ENCODE data around the gene CACNA2D3.

Gene CACNA2D3

GRCh38 chr3:54773271-54773670 lies 650.9 kb downstream of the CACNA2D3 start:
- no peak for DNase-seq

DNA sequence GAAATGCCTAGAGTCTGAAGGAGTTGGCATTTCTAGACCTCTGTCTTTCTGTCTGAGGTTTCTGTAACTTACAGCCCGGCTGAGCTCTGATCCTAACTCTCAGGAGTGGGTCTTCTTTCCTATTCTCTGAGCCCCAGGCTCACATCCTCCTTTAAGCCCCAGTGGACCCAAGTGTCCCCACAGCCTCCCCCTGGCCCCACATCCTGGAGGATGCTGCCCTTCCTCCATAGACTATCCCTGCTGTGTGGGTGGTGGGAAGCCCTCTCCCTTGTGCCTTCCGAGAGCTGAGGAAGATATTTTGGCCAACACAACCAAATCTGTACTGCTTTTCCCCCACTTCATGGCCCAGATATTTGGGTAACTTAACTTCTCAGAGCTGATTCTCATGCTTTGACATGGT lies 654.2 kb downstream of the CACNA2D3 start:
- no peak for DNase-seq

GRCh38 chr3:54777141-54777540 lies 654.8 kb downstream of the CACNA2D3 start:
- no peak for DNase-seq

GRCh38 chr3:54780336-54780735 lies 658.0 kb downstream of the CACNA2D3 start:
- DNase-seq = no peak

- no peak for DNase-seq
Measured at GRCh38 chr3:54781728-54782127, 659.4 kb downstream of the CACNA2D3 start.

DNA sequence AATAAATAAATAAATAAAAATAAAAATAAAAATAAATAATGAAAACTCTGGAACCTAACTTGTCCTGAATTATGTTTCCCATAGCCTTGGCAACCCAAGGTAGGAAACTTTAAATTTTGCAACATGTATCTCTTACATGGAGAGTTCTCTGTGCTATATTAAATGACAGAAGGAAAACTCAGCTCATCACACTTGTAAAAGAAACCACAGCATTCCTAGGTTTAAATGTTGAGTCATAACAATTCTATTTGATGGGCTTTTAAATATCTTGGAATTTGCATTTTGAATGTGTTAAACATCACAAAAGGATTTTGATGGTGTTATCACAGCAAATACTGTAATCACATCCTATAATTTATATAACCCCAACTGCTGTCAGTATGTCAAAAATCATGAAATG lies 661.3 kb downstream of the CACNA2D3 start:
- no peak for DNase-seq

DNA sequence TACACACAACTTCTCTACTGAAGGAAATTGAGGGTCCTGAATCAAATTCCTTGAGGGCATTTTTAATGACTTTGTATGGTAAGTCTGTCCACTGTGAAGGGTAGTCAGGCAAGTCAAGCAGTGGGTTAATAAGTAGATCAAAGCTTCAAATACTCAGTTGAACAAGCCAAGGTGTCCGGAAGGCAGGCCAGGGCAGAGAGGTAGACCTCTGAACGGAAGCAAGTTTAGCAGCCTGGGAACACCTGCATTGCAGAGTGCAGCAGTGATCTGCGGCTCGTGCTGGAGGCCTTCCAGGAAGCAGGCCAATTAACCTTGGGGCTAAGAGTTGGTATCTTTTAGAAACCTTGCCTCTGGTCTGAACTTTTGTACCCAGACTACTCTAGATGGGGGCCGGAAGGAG lies 661.7 kb downstream of the CACNA2D3 start:
- DNase-seq = no peak

DNA sequence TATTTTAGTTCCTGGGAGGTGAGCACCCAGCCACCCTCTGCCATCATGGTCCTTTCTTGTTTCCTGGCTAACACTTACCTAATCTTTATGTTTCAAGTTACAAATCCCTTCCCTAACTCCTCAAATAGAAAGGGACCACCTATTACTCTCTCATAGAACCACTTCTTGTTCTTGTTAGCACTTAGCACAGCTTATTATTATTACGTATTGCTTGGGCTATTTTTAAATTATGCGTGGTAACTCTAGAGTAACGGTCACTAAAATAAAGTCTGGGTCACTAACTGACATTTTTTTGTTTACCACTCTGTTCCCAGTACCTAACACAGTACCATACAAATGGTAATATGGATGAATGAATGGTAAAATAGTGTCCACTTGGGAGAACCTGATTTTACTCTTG lies 663.6 kb downstream of the CACNA2D3 start:
- DNase-seq = no peak

DNA sequence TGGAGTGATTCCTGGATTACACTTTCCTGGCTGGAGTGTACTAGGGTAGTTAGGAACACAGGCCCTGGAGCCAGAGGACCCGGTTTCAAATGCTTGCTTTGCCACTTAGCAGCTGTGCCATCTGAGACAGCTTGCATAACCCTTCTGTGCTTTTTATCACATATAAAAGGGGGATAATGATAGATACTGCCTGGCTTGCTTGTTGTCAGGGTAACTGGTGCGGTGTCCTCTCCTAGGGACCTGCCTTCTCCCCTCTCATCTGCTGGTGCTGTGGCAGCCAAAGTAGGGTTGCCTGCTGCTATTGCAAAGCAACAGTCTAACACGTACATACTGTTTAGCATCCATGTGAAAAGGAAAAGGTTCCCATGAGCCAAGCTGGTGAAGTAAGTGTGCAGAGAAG lies 667.7 kb downstream of the CACNA2D3 start:
- no peak for DNase-seq

DNA sequence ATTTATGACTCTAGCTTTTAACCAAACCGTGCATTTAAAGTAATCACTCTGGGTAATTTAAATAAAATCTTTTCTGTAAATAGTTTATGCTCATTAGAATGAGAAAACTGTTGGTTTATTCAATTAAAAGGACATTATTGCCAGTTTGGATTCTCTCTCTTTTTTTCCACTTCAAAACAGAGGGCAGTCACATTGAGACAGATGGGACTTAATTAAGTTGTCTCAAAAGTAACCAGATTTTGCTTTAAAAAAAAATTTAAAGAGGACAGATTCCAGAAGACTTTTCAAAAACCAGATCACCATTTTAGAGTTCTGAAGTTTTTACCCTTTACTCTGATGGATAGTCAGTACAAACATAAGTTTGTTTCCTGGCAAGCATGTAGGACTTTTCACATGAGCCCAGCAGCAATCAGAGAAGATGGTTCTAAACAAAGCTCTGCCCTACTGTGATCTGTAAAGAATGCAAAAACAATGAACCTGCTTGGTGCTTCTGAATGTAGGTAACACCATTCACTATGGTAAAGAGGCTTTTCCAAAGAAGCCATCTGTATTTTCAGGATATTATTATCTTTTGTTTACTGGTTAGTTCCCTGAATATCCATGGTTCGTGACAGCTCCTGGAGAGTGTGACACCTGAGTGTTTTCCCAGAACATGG lies 669.3 kb downstream of the CACNA2D3 start:
- no peak for DNase-seq

GRCh38 chr3:54792584-54792983 lies 670.2 kb downstream of the CACNA2D3 start:
- no peak for DNase-seq

DNA sequence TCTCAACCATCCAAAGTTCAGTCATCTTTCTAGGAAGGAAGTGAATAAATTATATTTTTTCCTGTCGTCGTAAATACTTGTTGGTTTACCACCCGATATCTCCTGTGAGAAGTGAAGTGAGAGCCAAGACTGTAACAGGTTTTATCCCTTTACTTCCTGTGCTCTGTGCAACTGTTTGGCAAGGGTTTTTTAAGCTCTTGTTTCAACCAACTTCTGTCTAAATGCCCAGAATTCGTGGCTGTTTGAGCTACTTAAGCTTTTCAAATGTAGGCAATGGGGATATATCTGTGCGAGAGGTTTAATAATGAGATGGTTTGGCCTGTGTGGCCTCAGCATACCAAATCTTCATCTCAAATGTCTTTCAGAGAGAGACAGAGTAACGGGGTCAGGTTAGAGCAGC lies 670.8 kb downstream of the CACNA2D3 start:
- no peak for DNase-seq

- no peak for DNase-seq
Measured at GRCh38 chr3:54797111-54797510, 674.8 kb downstream of the CACNA2D3 start.

GRCh38 chr3:54800478-54800877 lies 678.1 kb downstream of the CACNA2D3 start:
- DNase-seq = no peak

DNA sequence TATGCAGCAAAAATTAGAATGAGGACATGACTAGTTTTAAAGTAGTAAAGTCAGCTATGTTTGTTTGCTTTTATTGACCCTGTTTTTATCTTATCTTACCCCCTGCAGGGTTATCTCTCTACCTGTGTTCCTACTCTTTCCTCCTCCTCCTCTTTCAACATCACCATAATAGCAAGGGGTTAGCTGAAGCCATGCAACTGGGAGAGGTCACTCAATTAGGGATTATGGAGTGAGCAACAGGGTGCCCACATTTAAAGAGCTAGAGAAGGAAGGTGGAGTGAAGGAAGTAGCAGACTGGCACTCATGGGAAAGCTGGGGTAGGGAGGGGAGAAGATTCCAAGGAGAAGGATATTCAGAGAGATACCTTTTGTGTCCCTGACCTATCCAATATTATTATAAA lies 679.6 kb downstream of the CACNA2D3 start:
- no peak for DNase-seq

- no peak for DNase-seq
Measured at GRCh38 chr3:54810401-54810800, 688.0 kb downstream of the CACNA2D3 start.

DNA sequence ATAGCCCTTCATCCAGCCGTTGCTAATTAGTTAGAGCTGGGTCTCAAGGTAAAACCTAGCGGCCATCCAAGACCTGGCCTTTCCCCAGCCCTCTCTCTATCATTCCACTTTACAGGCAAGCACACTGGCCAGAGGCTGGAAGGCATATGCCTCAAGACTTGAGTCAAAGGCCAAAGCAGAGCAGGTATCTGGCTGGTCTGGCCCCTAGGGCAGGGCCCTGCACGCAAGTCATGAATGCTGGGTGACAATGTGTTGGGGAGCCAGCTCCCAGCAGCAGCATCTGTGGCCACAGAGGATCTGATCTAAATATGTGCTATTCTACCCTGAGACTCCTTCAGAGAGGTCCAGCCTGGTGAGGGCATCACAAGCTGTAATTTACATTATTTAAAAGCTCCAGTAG lies 691.9 kb downstream of the CACNA2D3 start:
- DNase-seq = no peak

- DNase-seq = no peak
Measured at GRCh38 chr3:54817628-54818027, 695.3 kb downstream of the CACNA2D3 start.

- DNase-seq = no peak
Measured at GRCh38 chr3:54818486-54818885, 696.1 kb downstream of the CACNA2D3 start.

GRCh38 chr3:54818942-54819341 lies 696.6 kb downstream of the CACNA2D3 start:
- no peak for DNase-seq

- DNase-seq = no peak
Measured at GRCh38 chr3:54819946-54820345, 697.6 kb downstream of the CACNA2D3 start.

GRCh38 chr3:54822206-54822605 lies 699.9 kb downstream of the CACNA2D3 start:
- DNase-seq = no peak

GRCh38 chr3:54826251-54826691 lies 703.9 kb downstream of the CACNA2D3 start:
- DNase-seq = no peak

GRCh38 chr3:54827056-54827687 lies 704.8 kb downstream of the CACNA2D3 start:
- DNase-seq = no peak

DNA sequence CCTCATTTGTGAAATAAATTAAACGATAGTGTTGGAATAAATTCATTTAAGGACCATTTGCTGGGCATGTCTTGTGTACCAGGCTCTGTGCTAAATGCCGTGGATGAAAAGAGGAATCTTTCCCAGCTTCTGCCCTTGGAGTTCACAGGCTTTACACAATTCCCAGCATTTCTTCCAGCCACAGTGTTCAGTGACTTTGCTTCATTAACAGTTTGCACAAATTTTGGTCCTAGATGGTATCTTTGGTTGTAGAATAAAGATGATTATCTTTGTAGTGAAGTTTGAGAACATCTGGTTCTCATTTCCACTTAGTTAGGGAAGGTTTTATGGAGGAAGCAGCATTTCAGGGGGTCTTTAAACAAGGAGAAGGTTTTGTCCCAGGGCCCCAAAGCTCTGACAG lies 705.4 kb downstream of the CACNA2D3 start:
- DNase-seq = no peak
